HG03521 (cell line): Measurements from ENCODE around the gene CD200R1L.

ENCODE experiments used
- ATAC-seq: cut with Tn5 transposase; IDR thresholded peaks from one replicate; pipeline ENCODE4 v1.9.1; 2021; ENCODE audit warnings: mild to moderate bottlenecking, moderate library complexity; ENCODE audit not compliant: unreplicated experiment

CD200R1L gene

GRCh38 chr3:112770032-112770626 is 76.5 kb downstream of the CD200R1L start:
- ATAC-seq = no peak

GRCh38 chr3:112769286-112769978 is 77.2 kb downstream of the CD200R1L start:
- ATAC-seq = no peak

GRCh38 chr3:112767777-112768176 is 78.9 kb downstream of the CD200R1L start:
- ATAC-seq = no peak

- peak; percentile 57 for ATAC-seq
Observed at GRCh38 chr3:112767177-112767576, 79.5 kb downstream of the CD200R1L start.
